IPS-20b (cell line): ENCODE data around the gene TMEM181.
A peak's percentile ranks its signal among the peaks of the same experiment; 100 is the strongest.

ENCODE experiments used
- H3K27ac ChIP-seq: one replicate; pipeline ENCODE4 v1.5.1; 2013; ENCODE audit warnings: low read length
- H3K27me3 ChIP-seq: 2 replicates; pipeline ENCODE4 v1.6.1; 2013; ENCODE audit warnings: mild to moderate bottlenecking, low read length, inconsistent platforms; ENCODE audit not compliant: insufficient read depth
- H3K36me3 ChIP-seq: 2 replicates; pipeline ENCODE4 v1.6.1; 2013; ENCODE audit warnings: low read depth, mild to moderate bottlenecking, inconsistent platforms, low read length, moderate library complexity; ENCODE audit not compliant: insufficient read depth
- H3K4me1 ChIP-seq: 2 replicates; pipeline ENCODE4 v1.6.1; 2013; ENCODE audit warnings: mild to moderate bottlenecking, control low read depth, inconsistent platforms, low read length, moderate library complexity; ENCODE audit not compliant: insufficient read depth
- H3K4me3 ChIP-seq: 2 replicates; pipeline ENCODE4 v1.5.1; 2013; ENCODE audit warnings: mild to moderate bottlenecking, low read length, inconsistent platforms
- H3K9ac ChIP-seq: 2 replicates; pipeline ENCODE4 v1.6.1; 2013; ENCODE audit warnings: low read depth, mild to moderate bottlenecking, inconsistent platforms, low read length, moderate library complexity
- H3K9me3 ChIP-seq: 2 replicates; pipeline ENCODE4 v1.6.1; 2013; ENCODE audit warnings: mild to moderate bottlenecking, low read depth, low read length, inconsistent platforms; ENCODE audit not compliant: insufficient read depth

Gene TMEM181

GRCh38 chr6:158538741-158539140, 21.1 kb upstream of the TMEM181 start:
- H3K9me3 ChIP-seq: no peaks in the 10 kb centered on the region
- H3K4me3 ChIP-seq: no peak overlapping the region
- no peak overlapping the region for H3K27ac ChIP-seq
- no peaks in the 10 kb centered on the region for H3K36me3 ChIP-seq
- H3K27me3 ChIP-seq: peaks cover 25% of the 10 kb centered on the region
- H3K9ac ChIP-seq: no peak overlapping the region
- H3K4me1 ChIP-seq: peaks cover 2% of the 10 kb centered on the region; the same call in 1 of the 2 replicates

DNA sequence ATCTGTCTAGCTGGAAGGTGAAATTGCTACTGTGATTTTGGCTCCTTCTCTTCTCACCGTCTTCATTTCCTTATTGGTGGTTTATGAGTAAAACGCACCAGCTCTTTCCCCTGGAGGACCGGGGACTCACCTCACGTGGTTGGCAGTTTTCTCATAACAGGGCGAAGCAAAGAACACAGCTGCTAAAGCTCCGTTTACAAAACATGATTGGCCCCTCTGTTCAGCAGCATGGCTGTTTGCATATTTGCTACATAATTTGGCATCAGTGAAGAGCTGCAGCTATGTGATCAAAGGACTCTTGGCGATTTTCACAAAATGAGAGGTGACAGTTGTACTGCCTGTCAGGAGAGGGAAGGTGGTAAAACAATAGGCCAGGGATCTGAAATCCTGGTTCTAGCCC, 20.5 kb upstream of the TMEM181 start:
- peaks cover 2% of the 10 kb centered on the region; the same call in 1 of the 2 replicates for H3K4me1 ChIP-seq
- no peaks in the 10 kb centered on the region for H3K9me3 ChIP-seq
- no peak overlapping the region for H3K27ac ChIP-seq
- H3K4me3 ChIP-seq: no peak overlapping the region
- H3K9ac ChIP-seq: no peak overlapping the region
- H3K27me3 ChIP-seq: peaks cover 25% of the 10 kb centered on the region
- H3K36me3 ChIP-seq: no peaks in the 10 kb centered on the region

- no peak overlapping the region for H3K9ac ChIP-seq
- H3K4me1 ChIP-seq: peaks cover 2% of the 10 kb centered on the region; the same call in 1 of the 2 replicates
- no peaks in the 10 kb centered on the region for H3K9me3 ChIP-seq
- H3K27ac ChIP-seq: no peak overlapping the region
- no peaks in the 10 kb centered on the region for H3K36me3 ChIP-seq
- H3K27me3 ChIP-seq: peaks cover 25% of the 10 kb centered on the region
- H3K4me3 ChIP-seq: no peak overlapping the region
Measured at GRCh38 chr6:158539881-158540280, 20.0 kb upstream of the TMEM181 start.

GRCh38 chr6:158543606-158544185, 16.2 kb upstream of the TMEM181 start:
- no peak overlapping the region for H3K4me3 ChIP-seq
- H3K27me3 ChIP-seq: peaks cover 2% of the 10 kb centered on the region; the same call in 1 of the 2 replicates
- no peak overlapping the region; the same call in 1 of the 2 replicates for H3K9ac ChIP-seq
- no peak overlapping the region for H3K27ac ChIP-seq
- no peaks in the 10 kb centered on the region for H3K36me3 ChIP-seq
- H3K9me3 ChIP-seq: no peaks in the 10 kb centered on the region
- H3K4me1 ChIP-seq: peaks cover 10% of the 10 kb centered on the region

DNA sequence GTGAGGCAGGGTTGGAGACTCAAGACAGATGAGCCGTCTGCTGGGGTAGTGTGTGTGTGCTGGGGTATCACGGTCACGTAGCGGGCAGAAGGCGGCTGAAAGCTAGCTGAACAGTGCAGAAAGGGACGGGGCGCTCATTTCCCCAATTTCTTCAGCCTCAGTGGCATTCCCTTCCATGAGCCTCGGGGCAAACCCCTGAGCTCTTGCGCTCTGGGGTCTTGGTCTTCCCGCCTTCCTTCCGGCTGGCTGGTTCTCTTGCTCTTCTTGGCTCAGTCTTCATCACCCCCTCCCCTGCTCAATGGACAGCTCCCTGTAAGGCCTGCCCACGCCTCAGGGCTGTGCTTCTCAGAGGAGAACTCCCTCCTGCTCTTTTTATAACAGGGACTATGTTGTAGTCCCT, 15.5 kb upstream of the TMEM181 start:
- no peak overlapping the region for H3K9ac ChIP-seq
- no peaks in the 10 kb centered on the region for H3K36me3 ChIP-seq
- H3K4me3 ChIP-seq: no peak overlapping the region
- no peak overlapping the region for H3K27ac ChIP-seq
- no peaks in the 10 kb centered on the region for H3K27me3 ChIP-seq
- H3K9me3 ChIP-seq: no peaks in the 10 kb centered on the region
- peaks cover 14% of the 10 kb centered on the region for H3K4me1 ChIP-seq

- H3K27ac ChIP-seq: no peak overlapping the region
- H3K4me3 ChIP-seq: no peak overlapping the region
- no peaks in the 10 kb centered on the region for H3K36me3 ChIP-seq
- peaks cover 14% of the 10 kb centered on the region for H3K4me1 ChIP-seq
- H3K9ac ChIP-seq: no peak overlapping the region
- H3K9me3 ChIP-seq: no peaks in the 10 kb centered on the region
- H3K27me3 ChIP-seq: no peaks in the 10 kb centered on the region
Measured at GRCh38 chr6:158545043-158545966, 14.6 kb upstream of the TMEM181 start.

- no peaks in the 10 kb centered on the region for H3K36me3 ChIP-seq
- H3K9ac ChIP-seq: peak overlapping the region; percentile 61; the same call in 1 of the 2 replicates
- peak overlapping the region; percentile 35 for H3K27ac ChIP-seq
- peaks cover 14% of the 10 kb centered on the region for H3K4me1 ChIP-seq
- H3K9me3 ChIP-seq: no peaks in the 10 kb centered on the region
- H3K4me3 ChIP-seq: peak overlapping the region; percentile 30; the same call in 1 of the 2 replicates
- H3K27me3 ChIP-seq: no peaks in the 10 kb centered on the region
Measured at GRCh38 chr6:158548418-158549161, 11.3 kb upstream of the TMEM181 start.

DNA sequence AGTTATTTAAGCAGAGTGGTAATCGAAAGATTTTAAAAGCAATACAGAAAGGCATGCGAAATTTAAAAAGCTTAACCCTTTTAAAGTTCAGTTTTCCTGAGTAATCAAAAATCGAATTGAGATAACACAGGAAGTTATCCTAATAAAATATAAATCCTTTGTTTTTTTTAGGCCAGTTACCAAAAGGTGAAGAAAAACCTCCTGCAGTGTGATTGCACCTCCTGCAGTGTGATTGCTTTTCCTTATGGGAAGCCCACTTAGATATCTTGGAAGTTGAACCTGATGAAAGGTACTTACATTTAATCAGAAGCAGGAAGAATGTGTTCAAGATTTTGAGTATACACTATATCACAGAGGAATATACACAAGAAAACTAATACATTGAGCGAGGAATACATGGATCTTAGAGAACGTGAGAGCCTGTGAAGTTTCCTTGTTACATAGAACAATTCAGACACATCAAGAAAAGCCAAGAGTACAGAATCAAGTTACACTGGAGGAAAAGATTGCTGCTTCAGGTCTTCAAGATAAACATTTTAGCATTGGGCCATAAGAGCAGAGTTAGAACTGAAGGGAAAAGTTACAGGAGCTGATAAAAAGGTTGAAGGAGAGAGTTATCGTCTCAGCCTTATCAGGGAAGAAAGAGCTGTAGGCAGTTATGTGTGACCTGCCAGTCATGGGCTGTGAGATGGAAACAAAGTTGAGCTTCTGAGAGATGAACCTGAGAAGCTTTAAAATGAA, 7.7 kb upstream of the TMEM181 start:
- H3K27ac ChIP-seq: no peak overlapping the region

GRCh38 chr6:158552796-158553138, 7.1 kb upstream of the TMEM181 start:
- Histone ChIP-seq H3K27me3 (no peaks in the 10 kb centered on the region), H3K9me3 (no peaks in the 10 kb centered on the region), H3K4me3 (no peak overlapping the region), H3K27ac (no peak overlapping the region), H3K9ac (no peak overlapping the region), H3K36me3 (no peaks in the 10 kb centered on the region), H3K4me1 (peaks cover 13% of the 10 kb centered on the region)

More for the DNA sequence above, 7.7 kb upstream of the TMEM181 start:
- H3K27me3 ChIP-seq: no peaks in the 10 kb centered on the region
- H3K9ac ChIP-seq: no peak overlapping the region
- no peak overlapping the region for H3K4me3 ChIP-seq
- no peaks in the 10 kb centered on the region for H3K9me3 ChIP-seq
- no peaks in the 10 kb centered on the region for H3K36me3 ChIP-seq
- peaks cover 14% of the 10 kb centered on the region for H3K4me1 ChIP-seq

- Histone ChIP-seq H3K9ac (no peak overlapping the region), H3K36me3 (no peaks in the 10 kb centered on the region), H3K27me3 (peaks cover 6% of the 10 kb centered on the region; the same call in 1 of the 2 replicates), H3K27ac (no peak overlapping the region), H3K4me1 (no peaks in the 10 kb centered on the region), H3K9me3 (no peaks in the 10 kb centered on the region), H3K4me3 (no peak overlapping the region)
Measured at GRCh38 chr6:158554611-158555361, 5.1 kb upstream of the TMEM181 start.
